ENCODE data around the gene FOS. TPM values are rescaled to one million over a fixed set of nuclear protein-coding genes. Genes with fewer than 3 reads are reported as not detected.
"Not testable (repeated sequence)": the region's sequence is repeated elsewhere in the genome, so short reads cannot be mapped to it uniquely, and the experiment has no call there.

FOS gene
- total and polyA plus RNA-seq, 4 donors, result 63.7 to 879 (median 131) TPM

DNA sequence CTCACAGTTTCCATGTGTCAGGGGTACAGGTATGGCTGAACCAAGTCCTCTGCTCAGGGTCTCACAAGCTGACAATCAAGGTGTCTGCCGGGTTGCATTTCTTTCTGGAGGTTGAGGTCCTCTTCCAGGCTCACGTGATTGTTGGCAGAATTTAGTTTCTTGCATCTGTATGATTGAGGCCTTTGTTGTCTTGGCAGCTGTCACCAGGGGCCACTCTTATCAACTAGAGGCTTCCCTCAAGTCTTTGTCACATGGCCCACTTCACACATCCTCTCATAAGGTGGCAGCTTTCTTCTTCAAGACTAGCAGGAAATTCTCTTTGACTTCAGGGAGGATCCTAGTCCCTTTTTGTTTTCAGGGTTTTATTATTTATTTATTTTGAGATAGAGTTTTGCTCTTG is 46.0 kb upstream of the FOS start:
- Histone ChIP-seq H3K9ac (ENCODE audit: insufficient read depth in 1 of 2, low read length in 2 of 2) (no peak overlapping the region), H3K27me3 (ENCODE audit: control insufficient read depth in 3 of 3, insufficient read depth in 3 of 3, low read length in 2 of 3) (no peaks in the 10 kb centered on the region), H3K4me3 (no peak overlapping the region), H3K27ac (ENCODE audit: low read depth in 1 of 2, low read length in 1 of 2) (no peak overlapping the region), H3K4me1 (ENCODE audit: control insufficient read depth in 5 of 5, insufficient read depth in 5 of 5, low read length in 5 of 5) (peaks cover 1 to 8% (median 6%) of the 10 kb centered on the region in 5 donors), H3K9me3 (ENCODE audit: control insufficient read depth in 4 of 4, insufficient read depth in 3 of 4, low read length in 3 of 4) (peaks cover 0 to 3% (median 0%) of the 10 kb centered on the region in 4 donors), H3K36me3 (ENCODE audit: control insufficient read depth in 4 of 4, insufficient read depth in 4 of 4, low read length in 4 of 4) (no peaks in the 10 kb centered on the region)
- DNase-seq (no peak), ATAC-seq (ENCODE audit: insufficient read depth, low FRiP score) (no peak)
- WGBS, 2 donors, result 71 to 83% methylated on average over 2 of the region's 2 CpGs
- TF ChIP-seq, protein P1, sequence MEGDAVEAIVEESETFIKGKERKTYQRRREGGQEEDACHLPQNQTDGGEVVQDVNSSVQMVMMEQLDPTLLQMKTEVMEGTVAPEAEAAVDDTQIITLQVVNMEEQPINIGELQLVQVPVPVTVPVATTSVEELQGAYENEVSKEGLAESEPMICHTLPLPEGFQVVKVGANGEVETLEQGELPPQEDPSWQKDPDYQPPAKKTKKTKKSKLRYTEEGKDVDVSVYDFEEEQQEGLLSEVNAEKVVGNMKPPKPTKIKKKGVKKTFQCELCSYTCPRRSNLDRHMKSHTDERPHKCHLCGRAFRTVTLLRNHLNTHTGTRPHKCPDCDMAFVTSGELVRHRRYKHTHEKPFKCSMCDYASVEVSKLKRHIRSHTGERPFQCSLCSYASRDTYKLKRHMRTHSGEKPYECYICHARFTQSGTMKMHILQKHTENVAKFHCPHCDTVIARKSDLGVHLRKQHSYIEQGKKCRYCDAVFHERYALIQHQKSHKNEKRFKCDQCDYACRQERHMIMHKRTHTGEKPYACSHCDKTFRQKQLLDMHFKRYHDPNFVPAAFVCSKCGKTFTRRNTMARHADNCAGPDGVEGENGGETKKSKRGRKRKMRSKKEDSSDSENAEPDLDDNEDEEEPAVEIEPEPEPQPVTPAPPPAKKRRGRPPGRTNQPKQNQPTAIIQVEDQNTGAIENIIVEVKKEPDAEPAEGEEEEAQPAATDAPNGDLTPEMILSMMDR (IDR thresholded peaks at IDR 0.05; ENCODE audit: control extremely low read depth, extremely low read depth), result no peak

DNA sequence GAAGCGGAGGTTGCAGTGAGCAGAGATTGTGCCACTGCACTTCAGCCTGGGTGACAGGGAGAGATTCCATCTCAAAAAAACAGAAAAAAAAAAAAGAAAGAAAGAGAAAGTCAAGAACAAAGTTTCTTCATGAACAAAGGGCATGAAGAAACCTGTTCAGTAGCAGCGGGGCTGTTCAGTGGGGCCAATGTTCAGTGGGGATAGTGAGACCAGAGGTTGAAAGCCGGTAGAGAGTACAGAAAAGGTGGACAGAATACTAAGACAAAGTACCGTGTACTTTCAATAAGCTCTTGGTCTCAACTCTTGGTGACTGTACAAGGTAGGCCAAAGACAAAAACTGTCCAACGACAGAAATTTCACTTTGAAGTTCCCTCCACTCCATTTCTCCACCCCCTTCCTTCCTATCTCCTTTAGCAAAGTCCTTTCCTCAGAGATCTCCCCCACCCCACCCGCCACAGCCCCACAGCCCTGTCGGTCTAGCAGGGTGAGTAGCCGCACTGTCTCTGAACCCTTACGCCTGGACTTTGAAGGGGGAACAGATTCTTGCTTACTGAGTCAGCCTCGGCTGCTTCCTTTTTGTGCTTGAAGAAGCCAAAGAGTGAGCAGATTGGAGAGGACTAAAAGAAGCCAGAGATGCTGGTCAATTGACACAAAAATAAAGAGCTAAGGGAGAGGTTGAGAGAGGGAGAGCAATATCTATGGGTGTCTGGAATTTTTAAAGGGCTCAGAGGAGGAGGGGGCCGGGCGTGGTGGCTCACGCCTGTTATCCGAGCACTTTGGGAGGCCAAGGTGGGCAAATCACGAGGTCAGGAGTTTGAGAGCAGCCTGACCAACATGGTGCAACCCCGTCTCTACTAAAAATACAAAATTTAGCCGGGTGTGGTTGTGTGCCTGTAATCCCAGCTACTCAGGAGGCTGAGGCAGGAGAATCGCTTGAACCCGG is 44.2 kb upstream of the FOS start:
- Histone ChIP-seq H3K4me3 (no peak overlapping the region), H3K4me1 (ENCODE audit: control insufficient read depth in 5 of 5, insufficient read depth in 5 of 5, low read length in 5 of 5) (peaks cover 8 to 13% (median 9%) of the 10 kb centered on the region in 5 donors), H3K27me3 (ENCODE audit: control insufficient read depth in 3 of 3, insufficient read depth in 3 of 3, low read length in 2 of 3) (no peaks in the 10 kb centered on the region), H3K36me3 (ENCODE audit: control insufficient read depth in 4 of 4, insufficient read depth in 4 of 4, low read length in 4 of 4) (no peaks in the 10 kb centered on the region), H3K27ac (ENCODE audit: low read depth in 1 of 2, low read length in 1 of 2) (no peak overlapping the region), H3K9ac (ENCODE audit: insufficient read depth in 1 of 2, low read length in 2 of 2) (no peak overlapping the region), H3K9me3 (ENCODE audit: control insufficient read depth in 4 of 4, insufficient read depth in 3 of 4, low read length in 3 of 4) (peaks cover 0 to 3% (median 0%) of the 10 kb centered on the region in 4 donors)
- DNase-seq (no peak), ATAC-seq (ENCODE audit: insufficient read depth, low FRiP score) (peak; percentile 13)
- WGBS, 2 donors, result 63 to 73% methylated on average over 19 of the region's 19 CpGs
- TF ChIP-seq, protein P1 (IDR thresholded peaks at IDR 0.05; ENCODE audit: control extremely low read depth, extremely low read depth), result no peak

DNA sequence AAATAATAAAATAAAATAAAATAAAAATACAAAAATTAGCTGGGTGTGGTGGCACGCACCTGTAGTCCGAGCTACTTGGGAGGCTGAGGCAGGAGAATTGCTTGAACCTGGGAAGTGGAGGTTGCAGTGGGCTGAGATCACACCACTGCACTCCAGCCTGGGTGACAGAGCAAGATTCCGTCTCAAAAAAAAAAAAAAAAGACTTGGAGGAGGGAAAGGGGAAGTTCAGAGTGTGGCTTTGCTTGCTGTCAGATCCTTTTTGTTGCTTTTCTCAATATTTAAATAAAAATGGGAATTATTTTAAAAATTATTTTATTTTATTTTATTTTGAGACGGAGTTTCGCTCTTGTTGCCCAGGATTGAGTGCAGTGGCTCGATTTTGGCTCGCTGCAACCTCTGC is 43.4 kb upstream of the FOS start:
- H3K36me3 ChIP-seq (ENCODE audit: control insufficient read depth in 4 of 4, insufficient read depth in 4 of 4, low read length in 4 of 4); H3K4me3 ChIP-seq; DNase-seq; H3K27me3 ChIP-seq (ENCODE audit: control insufficient read depth in 3 of 3, insufficient read depth in 3 of 3, low read length in 2 of 3); H3K27ac ChIP-seq (ENCODE audit: low read depth in 1 of 2, low read length in 1 of 2); ATAC-seq (ENCODE audit: insufficient read depth, low FRiP score); H3K9me3 ChIP-seq (ENCODE audit: control insufficient read depth in 4 of 4, insufficient read depth in 3 of 4, low read length in 3 of 4); H3K9ac ChIP-seq (ENCODE audit: insufficient read depth in 1 of 2, low read length in 2 of 2): not testable (repeated sequence)
- WGBS, 2 donors, result 70 to 91% methylated on average over 7 of the region's 7 CpGs
- H3K4me1 ChIP-seq (ENCODE audit: control insufficient read depth in 5 of 5, insufficient read depth in 5 of 5, low read length in 5 of 5), result peaks cover 5 to 13% (median 8%) of the 10 kb centered on the region in 5 donors

DNA sequence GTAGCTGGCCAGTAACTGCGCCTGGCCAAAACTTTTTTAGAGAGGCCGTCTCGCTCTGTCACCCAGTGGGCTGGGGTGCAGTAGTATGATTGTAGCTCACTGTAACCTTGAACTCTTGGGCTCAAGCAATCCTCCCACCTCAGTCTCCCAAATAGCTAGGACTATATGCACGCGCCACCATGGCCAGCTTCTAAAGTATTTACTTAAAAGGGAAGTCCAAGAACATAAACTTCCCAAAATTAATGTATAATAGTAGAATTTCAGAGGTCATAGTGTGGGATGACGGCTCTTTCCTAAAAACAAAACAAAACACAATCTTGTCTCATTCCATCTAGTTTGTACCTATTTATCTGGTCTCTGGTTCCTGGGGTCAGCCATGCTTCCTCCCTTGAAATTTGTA is 42.2 kb upstream of the FOS start:
- Histone ChIP-seq H3K4me3 (no peak overlapping the region), H3K27me3 (ENCODE audit: control insufficient read depth in 3 of 3, insufficient read depth in 3 of 3, low read length in 2 of 3) (no peaks in the 10 kb centered on the region), H3K4me1 (ENCODE audit: control insufficient read depth in 5 of 5, insufficient read depth in 5 of 5, low read length in 5 of 5) (peaks cover 3 to 13% (median 8%) of the 10 kb centered on the region in 5 donors), H3K9me3 (ENCODE audit: control insufficient read depth in 4 of 4, insufficient read depth in 3 of 4, low read length in 3 of 4) (peaks cover 0 to 3% (median 0%) of the 10 kb centered on the region in 4 donors), H3K36me3 (ENCODE audit: control insufficient read depth in 4 of 4, insufficient read depth in 4 of 4, low read length in 4 of 4) (no peaks in the 10 kb centered on the region), H3K9ac (ENCODE audit: insufficient read depth in 1 of 2, low read length in 2 of 2) (no peak overlapping the region), H3K27ac (ENCODE audit: low read depth in 1 of 2, low read length in 1 of 2) (peak overlapping the region in 1 of 2 donors; percentile 82)
- TF ChIP-seq, protein P1 (IDR thresholded peaks at IDR 0.05; ENCODE audit: control extremely low read depth, extremely low read depth), result no peak
- DNase-seq (no peak), ATAC-seq (ENCODE audit: insufficient read depth, low FRiP score) (no peak)
- 87 to 91% methylated on average over 6 of the region's 6 CpGs for WGBS, 2 donors
